22Rv1 (cell line): ENCODE data around the gene STYX.

Experiments
- H3K27ac ChIP-seq: fragments of 450-650 bp; 2 replicates; pipeline ENCODE4 v1.5.1; 2017
- ZFX ChIP-seq: fragments of 450-650 bp; IDR thresholded peaks from 2 replicates; pipeline ENCODE4 v1.6.1; 2017; ENCODE audit warnings: antibody characterized with exemption, borderline replicate concordance
- TF ChIP-seq, protein P1 (sequence below): fragments of 450-650 bp; IDR thresholded peaks from 2 replicates; pipeline ENCODE4 v1.5.1; 2017; ENCODE audit warnings: mild to moderate bottlenecking

The STYX gene

DNA sequence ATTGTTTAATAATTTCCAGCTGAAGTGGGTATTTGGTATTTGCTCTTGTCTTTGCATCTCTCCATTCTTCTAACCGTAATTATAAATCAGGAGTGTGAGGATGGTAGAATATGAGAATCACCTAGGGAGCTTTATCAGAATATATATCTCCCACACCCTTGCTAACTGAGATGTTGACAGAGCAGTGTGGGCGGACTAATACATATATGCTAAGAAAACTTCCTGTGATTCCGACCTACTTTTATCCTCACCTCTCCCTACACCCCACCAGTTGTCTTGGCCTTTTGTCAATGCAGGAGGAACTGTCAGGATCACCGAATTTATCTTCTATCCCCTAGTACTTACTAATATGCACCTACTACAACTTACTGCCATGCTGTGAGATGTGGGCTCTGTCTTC, 76.1 kb downstream of the STYX start:
- no peak overlapping the region for H3K27ac ChIP-seq
- TF ChIP-seq ZFX: no peak
- TF ChIP-seq, protein P1, sequence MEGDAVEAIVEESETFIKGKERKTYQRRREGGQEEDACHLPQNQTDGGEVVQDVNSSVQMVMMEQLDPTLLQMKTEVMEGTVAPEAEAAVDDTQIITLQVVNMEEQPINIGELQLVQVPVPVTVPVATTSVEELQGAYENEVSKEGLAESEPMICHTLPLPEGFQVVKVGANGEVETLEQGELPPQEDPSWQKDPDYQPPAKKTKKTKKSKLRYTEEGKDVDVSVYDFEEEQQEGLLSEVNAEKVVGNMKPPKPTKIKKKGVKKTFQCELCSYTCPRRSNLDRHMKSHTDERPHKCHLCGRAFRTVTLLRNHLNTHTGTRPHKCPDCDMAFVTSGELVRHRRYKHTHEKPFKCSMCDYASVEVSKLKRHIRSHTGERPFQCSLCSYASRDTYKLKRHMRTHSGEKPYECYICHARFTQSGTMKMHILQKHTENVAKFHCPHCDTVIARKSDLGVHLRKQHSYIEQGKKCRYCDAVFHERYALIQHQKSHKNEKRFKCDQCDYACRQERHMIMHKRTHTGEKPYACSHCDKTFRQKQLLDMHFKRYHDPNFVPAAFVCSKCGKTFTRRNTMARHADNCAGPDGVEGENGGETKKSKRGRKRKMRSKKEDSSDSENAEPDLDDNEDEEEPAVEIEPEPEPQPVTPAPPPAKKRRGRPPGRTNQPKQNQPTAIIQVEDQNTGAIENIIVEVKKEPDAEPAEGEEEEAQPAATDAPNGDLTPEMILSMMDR: no peak

DNA sequence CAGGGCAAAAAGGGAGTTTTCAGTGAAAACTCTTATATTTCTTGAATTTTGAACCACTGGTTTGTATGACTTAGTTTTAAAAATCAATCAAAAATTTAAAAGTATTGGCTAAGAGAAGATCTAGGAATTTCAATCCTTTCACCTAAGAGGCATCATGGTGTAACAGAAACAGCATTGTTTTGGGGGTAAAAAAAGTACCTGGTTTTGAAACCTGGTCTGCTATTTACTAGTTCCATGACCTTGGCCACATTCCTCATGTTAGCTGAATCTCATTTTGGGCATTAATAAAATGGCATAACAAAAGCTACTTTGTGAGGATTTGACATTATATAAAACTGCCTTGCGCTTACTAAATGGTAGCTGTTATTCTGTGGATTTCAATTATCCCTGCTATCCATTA, 78.1 kb downstream of the STYX start:
- no peak for TF ChIP-seq ZFX
- TF ChIP-seq, protein P1: no peak

DNA sequence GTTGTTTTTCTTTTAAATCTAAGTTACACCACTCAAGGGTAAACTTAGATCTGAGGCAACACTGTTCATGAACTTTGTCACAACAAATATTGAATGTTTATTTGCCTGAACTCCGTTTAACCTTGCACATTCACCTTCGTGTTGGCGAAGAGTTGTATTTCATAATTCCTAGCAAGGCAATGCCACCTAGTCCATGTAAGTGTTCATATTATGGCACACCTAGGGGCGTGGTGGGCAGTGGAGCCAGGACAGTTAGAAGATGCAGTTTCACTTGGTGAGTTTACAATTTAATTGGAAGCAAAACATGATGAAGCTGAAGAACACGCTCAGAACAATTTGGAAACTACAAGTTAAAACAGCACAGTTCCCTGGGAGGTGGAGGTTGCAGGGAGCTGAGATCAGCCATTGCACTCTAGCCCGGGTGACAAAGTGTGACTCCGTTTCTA, 91.9 kb downstream of the STYX start:
- TF ChIP-seq, protein P1: no peak
- TF ChIP-seq ZFX: no peak
- H3K27ac ChIP-seq: no peak overlapping the region

More for the DNA sequence above, 78.1 kb downstream of the STYX start:
- H3K27ac ChIP-seq: no peak overlapping the region

DNA sequence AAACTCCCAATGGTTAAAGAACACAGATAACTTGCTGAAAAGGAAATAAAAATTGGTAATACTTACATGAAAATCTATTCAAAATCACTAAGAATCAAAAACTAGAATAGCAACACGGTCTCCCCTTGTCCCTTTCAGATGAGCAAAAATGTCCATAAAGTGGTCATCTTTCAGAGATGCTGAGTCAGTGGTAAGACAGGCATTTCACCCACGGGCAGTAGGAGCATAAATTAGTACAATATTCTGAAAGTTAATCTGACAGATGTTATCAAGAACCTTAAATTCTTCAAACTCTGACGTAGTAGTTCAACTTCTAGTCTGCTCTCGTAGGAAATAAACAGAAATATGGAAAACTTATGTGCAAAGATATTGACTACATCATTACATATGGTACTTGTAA, 94.5 kb downstream of the STYX start:
- TF ChIP-seq, protein P1: no peak
- no peak for TF ChIP-seq ZFX
- H3K27ac ChIP-seq: no peak overlapping the region
